GM21786 (cell line): ENCODE measurements around the gene DOCK4.

Experiments
- ATAC-seq: cut with Tn5 transposase; IDR thresholded peaks from one replicate; pipeline ENCODE4 v1.9.1; 2021; ENCODE audit not compliant: unreplicated experiment

The DOCK4 gene

DNA sequence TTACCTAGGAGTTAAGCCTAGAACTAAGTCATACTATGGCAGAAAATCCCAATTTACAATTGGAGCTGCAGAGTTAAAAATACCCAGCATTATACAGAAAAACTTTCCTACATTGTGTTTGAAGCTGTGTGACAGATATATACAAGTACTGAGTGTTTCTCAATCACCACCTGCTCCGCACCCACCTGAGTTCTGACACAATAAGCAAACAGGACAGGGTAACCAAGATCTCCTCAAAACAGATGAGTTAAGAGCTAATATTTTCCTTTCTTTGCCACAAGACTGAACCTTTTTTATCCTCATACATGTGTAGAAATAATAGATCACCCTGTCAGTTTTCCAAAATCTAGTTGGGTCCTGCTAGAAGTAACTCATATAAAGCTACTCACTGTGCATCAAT lies 186.3 kb downstream of the DOCK4 start:
- ATAC-seq: no peak

DNA sequence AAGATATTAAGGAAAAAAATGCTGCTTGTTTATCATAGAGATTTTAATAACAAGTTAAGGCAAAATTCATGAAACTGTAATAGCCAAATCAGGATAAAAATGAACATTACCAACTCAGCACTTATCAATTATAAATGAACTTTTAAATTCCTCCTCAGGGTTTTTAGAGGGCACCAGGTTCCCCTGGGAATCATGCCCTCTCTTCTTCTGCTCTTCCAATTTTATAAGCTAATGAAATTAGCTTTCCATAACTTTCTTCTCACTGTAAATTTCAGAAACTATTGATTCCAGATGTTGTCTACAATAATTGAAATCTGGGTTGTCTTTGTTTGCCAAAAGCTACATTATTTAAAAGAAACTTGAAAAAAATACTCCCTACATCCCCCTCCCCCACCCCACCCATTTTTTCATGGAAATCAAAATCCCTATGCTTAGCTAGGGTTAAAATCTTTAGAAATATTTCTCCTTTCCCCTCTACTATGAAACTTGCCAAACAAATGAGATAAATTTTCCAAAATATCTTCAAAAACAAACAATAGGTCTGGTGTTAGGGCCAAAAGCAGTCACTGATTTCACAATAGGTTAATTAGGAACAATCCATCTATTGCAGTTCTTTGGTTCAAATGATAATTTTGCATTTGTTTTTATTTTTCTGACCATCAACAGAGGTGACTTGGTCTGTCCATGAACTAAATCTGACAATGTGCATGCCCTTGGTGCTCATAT lies 187.7 kb downstream of the DOCK4 start:
- no peak for ATAC-seq

DNA sequence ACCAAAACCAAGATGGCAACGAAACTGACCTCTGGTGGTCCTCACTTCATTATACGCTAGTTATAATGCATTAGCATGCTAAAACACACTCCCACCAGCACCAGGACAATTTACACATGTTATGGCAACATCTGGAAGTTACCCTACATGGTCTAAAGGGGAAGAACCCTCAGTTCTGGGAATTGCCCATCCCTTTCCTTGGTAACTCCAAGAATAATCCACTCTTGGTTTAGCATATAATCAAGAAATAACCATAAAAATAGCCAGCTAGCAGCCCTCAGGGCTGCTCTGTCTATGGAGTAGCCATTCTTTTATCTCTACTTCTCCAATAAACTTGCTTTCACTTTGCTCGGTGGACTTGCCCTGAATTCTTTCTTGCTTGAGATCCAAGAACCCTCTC lies 191.1 kb downstream of the DOCK4 start:
- no peak for ATAC-seq

DNA sequence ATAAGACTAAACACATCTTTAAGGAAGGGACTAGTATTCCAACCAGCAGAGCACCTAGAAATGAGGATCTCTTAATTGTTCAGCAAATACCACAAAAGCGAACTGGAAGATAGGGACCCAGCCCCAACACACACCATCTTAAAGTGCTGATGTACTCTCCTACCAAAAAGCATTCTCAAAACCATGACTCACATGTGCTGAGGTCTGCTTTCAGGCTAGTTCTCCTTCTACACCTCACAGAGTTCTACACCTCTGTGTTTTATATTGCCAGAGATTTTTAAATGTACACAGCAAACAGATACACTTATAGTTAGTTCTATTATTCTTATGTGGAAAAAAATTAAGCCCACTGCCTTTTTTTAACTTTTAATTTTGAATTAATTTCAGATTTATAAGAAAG lies 191.9 kb downstream of the DOCK4 start:
- no peak for ATAC-seq

DNA sequence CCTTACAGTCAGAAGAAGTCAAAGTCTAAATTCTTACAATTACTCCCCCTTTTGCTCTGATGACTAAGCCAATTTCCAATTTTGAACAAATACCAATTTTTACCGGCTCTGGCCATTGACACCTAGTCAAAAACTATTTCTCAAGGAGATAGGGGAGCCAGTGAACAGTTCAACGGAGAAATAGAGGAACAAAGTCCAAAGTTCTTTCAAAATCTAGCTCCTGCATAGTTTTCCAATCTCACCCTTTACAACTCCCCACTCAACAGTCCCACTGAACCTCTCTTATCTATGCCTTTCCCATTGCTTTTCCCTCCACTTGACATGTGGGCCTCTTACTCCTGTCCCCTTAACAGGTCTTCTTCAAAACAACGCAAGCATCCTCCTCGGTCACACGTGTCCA lies 192.9 kb downstream of the DOCK4 start:
- ATAC-seq: no peak

DNA sequence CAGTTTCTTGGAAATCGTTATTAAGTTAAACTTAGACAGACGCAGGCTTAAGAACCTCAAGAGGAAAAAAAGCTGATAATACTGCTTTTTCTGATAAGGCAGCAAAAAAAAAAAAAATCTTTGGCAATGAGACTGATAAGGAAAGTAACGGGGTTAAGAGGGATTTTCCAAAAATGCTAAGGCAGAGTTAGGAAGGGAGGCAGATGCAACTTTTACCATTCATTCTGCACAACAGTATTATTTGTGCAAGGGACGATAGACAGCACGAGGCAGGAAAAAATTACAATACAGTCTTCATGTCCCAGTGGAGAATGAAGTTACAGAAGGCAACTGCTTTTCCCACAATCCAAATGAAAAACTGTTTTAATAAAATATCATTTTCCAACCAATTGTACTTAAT lies 194.0 kb downstream of the DOCK4 start:
- ATAC-seq: no peak

DNA sequence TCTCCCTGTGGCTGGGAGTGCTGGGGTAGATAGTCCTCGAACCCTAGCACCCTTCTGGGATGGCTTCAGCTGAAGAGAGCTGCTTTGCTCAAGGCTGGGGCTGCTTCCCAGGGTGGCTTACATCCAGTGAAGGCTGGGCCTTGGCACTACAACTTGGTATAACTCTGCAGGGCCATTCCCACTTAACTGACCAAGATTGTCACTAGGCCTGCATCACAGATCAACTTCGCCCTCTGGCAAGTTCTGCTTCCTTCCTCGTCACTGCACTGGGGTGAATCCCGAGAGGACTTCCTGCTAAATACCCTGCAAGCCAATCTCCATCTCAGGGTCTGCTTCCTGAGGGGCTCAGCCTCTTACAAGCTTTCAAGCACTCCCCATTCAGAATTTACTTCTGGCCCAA lies 195.2 kb downstream of the DOCK4 start:
- no peak for ATAC-seq

DNA sequence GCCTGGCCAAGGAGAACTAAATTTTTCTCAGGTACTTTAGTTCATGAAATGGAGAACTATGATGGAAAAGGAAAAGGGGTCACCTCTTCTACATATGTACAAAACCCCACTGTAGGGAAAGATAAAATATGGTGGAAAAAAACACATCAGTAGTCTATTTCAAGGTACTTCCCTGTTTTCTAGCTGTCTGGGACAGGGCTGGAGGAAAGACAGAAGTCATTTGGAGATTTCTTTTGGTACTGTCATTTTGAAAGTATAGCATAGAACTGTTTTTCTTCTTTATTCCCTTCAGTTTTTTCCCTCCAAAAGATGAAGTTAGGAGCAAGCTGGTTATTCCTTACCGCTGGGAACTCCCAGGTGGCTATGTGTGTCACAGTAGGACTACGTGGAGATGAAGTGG lies 196.1 kb downstream of the DOCK4 start:
- no peak for ATAC-seq

DNA sequence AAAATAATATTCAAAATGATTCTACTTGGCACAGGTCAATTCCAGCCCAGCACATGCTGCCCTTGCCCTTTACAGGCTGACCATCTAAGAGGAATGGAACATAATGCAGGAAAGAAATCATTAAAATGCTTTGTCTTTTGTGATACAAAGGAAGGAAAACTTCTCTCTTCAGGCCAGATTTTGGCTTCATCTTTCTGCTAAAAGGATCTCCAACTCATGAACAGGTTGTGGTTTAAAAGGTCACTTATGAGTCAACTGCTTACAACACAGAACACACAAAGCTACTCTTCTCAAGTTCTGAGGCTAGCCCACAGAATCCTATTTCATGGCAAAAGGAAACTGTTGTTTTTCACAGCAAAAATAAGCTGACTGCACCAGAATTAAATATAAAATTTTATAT lies 197.1 kb downstream of the DOCK4 start:
- peak; percentile 69 for ATAC-seq

DNA sequence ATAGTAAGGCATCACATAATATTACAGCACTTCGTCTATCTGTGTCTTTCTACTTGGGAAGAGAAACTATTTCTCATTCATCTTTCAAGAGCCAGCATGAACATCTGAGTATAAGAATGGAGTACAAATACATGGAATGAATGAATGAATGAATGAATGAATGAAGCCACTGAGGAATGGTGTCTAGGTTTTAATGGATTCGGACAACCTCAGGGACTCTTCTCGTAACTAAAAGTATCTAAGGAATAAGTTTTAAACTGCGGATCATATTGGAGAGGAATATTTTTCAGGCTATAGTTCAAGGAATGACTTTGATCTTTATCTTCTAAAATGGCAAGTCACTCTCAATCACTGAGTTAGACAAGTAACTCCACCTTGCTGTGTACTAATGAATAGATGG lies 199.0 kb downstream of the DOCK4 start:
- no peak for ATAC-seq

DNA sequence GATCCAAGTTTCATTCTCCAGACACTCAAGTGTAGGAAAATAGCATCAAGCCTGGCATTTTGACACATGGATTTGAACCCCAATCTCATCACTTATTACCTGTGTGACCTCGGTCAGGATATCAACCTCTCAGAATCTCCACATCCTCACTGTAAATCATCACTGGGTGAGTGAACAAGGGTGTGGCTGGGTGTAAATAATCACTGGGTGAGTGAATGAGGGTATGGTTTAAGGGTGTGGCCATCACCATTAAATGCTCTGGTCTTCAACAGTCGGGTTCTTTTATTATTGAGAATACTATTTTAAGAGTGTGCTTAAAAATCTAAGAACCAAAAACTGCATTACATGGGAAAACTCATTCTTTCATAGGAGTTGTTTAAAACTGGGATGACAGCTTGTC lies 200.1 kb downstream of the DOCK4 start:
- no peak for ATAC-seq

DNA sequence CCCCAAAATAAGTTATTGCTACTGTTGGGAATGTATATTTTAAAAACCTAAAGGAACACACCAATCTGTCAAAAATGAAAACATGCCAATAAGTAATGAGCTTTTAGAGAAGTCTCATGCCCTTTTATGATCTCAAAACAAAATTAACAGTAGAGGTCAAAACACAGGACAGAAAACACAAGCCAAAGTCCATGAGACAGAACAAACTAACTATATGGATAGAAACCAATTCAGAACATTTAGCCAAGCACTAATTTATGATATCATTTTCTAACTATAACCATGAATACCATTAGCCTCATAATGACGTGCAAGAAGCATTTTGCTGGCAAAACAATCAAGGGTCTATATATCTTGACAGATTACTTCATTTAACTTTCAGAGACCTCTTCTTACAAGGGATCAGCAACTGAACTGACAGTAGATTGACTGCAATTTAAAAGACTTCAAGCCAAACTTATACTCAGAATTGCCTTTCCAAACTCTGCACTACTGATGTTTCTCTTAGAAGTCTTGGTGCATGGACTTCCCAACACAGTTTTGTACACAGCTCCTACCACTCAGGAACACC lies 200.9 kb downstream of the DOCK4 start:
- no peak for ATAC-seq

DNA sequence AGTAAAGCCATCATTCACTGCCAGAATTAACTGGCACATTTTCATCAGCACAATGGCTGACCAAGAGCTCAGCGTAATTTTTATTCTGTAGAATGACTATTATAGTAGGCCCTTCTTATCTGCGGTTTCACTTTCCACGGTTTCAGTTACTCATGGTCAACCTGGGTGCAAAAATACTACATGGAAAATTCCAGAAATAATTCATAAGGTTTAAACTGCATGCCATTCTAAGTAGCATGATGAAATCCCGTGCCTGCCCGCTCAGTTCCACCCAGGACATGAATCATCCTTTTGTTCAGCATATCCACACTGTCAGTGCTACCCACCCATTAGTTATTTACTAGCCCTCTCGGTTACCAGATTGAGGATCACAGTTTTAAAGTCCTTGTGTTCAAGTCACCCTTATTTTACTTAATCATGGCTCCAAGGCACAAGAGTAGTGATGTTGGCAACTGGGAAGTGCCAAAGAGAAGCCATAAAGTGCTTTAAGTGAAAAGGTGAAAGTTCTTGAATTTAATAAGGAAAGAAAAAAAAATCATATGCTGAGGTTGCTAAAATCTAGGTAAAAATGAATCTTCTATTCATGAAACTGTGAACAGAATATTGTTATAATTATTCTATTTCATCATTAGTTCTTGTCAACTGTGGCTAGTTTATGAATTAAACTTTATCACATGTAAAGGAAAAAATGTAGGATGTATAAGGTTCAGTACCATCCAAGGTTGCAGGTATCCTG lies 204.9 kb downstream of the DOCK4 start:
- ATAC-seq: no peak

DNA sequence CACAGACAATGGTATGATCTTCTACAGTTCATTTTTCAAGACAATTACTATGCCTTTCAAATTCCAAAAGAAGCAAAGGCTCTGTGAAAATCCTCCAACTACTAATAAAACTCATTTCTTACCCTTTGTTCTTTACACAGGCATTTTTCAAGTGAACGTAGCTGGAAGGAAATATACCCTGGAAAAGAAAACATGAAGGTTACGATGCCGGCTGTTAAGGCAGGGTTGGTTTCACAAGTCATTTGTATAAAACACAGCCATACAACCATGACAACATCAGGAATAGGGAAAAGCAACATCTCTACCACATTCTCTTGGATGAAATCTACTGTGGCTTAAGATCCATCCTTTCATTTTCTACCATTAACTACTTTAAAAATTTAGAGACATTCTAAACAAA lies 207.9 kb downstream of the DOCK4 start:
- ATAC-seq: no peak

DNA sequence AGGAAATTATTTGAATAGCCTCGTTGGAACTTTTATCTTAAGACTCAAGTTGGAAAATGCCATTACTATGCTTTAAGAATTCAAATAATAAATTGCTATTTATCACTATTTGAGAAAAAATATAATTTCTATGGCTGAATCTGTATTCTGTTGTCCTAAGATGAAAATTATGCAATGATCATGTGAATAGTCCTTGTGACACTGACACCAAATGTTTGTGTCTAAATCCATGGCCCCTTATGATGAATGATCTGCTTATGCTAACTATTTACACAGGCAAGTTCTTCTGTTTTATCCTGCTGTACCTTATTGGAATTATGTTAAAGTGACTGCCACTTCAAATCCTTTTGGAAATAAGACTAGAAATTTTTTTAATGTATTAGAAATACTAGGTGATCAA lies 208.7 kb downstream of the DOCK4 start:
- ATAC-seq: no peak

DNA sequence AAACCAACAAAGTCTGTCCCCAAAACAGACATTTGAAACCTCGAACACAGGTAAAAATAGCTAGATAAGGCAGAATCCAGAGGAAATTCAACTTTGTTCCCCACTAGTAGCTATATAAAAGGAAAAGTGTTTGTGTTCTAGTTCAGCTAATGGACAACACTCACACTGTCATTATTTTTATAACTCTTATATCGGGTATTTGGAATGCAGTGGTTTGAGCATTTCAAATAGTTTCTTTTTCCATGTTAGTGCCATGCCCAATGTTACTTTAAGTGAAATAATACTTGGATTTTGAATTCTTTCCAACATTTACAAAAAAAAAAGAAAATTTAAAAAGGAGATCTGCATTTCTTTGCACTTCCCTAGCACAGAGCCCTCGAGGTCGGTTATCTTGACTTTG lies 213.6 kb downstream of the DOCK4 start:
- ATAC-seq: no peak

DNA sequence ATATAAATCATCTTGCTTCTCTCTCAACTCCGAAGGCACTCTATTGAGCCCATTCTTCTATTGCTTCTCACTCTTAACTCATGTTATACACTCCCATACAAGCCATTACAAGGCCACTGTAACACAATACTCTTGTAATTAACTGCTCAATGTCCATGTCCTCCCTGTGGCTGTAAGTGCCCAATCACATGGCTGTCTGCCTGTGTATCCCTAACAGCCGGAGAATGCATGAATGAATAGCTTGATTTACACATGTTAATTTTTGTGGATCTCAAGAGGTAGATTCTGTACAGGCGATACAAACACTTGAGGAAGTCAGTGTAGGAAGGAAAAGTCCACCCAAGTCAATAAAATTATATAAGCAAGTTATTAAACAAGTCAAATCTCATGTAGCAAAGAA lies 215.6 kb downstream of the DOCK4 start:
- no peak for ATAC-seq

DNA sequence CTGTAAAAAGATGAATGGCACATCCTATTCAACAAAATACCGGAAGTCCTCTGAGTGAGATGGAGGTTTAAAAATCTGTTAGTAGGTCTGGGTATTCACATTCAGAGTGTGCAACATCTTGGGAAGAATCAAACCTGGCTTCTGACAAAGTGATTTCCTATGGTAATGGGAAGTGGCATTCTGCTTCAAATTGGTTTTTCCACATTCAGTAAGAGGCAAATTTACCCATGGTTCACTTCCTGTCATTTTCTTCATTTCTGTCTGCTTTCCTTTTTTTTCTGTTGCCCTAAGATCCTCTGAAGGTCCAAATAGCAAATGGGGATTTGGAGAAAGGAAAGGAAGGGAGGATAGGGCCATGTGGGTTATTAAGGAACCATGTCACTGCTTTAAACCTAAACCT lies 218.3 kb downstream of the DOCK4 start:
- ATAC-seq: no peak

DNA sequence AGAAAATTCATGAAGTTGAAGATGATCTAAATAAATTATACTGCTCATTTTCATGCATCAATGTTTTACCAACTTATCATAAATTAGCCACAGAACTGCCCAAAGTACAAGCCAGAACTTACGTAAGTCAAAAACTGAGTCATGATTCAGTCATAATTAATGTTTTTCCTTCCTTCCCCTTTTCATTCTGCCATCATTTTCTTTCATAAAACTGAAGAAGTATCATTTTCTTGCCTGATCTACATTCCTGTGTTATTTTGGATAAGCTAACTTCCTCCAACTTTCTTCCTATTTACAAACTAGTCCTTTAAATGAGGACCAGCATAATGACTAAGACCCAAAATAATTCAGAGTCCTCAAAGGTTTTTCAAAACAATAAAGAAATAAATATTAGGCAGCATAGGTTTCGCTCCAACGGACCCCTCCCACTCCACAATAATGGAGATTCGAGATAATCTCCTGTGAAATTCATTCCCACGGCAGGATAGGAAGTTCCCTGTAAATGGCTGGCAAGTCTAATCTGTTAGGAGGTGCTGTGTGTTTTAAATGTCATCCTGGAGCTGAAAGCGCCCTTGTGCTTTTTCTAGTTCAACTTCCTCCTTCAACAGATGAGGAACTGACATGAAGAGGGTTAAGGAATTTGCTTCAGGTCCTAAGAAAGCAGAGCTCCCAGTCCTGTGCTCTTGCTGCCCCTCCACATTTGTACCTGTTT lies 218.9 kb downstream of the DOCK4 start:
- no peak for ATAC-seq

DNA sequence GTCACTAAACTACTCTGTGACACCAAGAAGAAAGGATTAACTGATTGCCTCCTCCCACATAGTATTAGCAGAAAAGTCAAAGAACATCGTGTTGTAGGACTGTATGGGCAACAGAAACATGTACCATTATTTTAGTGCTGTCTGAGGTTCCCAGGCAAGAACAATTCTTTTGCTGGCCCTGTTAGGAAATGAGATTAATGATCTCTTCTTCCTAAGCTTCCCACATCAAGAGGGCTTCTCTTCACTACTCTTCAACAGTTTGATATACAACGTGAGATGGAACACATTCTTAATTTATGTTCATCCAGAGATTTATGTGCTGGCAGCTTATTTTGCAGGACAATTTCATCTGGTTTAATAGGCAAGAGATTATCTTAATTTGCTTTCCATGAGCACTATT lies 219.6 kb downstream of the DOCK4 start:
- ATAC-seq: no peak

DNA sequence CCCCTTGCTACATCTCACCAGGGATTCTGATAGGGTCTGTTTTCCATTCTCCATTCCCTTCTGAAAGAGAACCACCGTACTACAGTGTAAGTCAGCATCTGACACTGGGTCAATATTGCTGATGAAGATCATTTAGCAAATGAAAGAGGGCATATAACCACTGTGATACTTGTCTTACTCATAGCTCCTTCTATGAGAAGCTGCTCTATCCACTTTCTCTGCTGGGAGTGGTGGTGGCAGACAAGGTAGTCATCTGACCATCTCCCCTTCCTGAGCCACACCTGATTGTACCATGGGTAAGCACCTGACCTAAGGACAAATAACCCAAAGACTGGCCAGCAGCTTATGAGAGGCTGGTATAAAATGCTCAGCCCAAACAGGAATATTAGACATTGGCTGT lies 220.4 kb downstream of the DOCK4 start:
- no peak for ATAC-seq

DNA sequence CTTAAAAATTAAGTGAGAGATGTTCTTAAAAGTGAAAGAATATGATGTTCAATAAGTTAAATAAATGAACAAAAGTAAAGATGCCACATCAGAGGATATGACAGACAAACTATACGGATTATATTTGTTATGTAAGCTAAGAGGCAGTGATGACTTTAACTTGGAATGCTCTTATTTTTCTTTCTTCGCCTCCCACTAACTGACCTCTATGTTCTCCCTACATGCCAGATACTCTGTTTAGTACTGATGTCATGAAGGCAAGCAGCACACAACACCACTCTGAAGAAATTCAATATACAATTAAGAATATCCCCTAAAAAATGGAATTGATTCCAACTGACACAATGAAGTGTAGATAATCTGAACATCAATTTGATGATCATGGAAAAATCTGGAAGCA lies 223.4 kb downstream of the DOCK4 start:
- no peak for ATAC-seq
